Measurements from ENCODE around the gene IRF8.

DNA sequence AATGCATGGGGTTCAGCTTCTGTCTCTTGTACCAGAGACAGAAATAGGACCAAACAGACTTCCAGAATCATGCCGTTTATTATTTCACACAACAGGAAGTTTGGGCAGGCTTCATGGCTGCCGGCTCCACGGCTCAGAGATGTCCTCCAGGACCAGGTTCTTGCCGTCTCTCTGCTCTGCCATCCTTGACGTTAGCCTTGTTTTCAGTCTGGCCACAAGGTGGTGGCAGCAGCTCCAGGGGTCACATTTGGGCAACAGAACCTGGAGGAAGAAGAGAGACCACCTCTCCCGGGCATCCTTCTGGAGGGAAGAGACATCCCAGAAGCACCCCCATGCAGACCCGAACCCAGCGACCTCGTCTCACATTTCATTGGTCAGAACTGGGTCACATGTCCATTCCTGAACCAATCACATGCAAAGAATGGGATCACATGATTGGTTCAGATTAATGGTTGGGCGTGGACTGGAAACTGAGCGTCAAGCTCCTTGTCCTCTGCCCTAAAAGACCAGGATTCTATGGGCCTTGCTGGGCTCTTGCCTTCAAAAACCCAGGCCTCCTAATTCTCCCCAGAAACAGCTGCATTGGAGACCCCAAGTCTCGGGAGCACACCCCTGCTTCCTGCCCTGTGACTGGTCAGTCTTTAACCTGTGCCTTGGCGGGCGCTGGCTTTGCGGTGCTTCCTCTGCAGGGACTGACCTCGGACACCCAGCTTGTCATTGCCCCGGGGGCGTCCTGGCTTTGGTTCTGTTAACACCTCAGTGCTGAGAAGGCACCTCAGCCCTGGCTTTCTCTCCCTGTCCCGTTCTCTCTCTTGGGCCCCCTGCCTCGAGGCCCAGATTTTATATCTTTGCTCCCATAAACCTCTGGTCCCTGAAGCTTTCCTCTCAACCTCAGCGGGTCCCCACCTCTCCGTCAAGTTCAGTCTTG lies 63.3 kb downstream of the IRF8 start:
- TF ChIP-seq, protein P1, sequence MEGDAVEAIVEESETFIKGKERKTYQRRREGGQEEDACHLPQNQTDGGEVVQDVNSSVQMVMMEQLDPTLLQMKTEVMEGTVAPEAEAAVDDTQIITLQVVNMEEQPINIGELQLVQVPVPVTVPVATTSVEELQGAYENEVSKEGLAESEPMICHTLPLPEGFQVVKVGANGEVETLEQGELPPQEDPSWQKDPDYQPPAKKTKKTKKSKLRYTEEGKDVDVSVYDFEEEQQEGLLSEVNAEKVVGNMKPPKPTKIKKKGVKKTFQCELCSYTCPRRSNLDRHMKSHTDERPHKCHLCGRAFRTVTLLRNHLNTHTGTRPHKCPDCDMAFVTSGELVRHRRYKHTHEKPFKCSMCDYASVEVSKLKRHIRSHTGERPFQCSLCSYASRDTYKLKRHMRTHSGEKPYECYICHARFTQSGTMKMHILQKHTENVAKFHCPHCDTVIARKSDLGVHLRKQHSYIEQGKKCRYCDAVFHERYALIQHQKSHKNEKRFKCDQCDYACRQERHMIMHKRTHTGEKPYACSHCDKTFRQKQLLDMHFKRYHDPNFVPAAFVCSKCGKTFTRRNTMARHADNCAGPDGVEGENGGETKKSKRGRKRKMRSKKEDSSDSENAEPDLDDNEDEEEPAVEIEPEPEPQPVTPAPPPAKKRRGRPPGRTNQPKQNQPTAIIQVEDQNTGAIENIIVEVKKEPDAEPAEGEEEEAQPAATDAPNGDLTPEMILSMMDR (IDR thresholded peaks at IDR 0.05 in 4 of 5, conservative IDR thresholded peaks at IDR 0.05 in 1 of 5) = no peak
- no peak for TF ChIP-seq POLR2A (IDR thresholded peaks at IDR 0.05)

Data from gastrocnemius medialis (tissue), 4 donors.